Hepatocyte (in vitro differentiated cells): ENCODE measurements around the gene EID3.

Source experiments
- CTCF ChIP-seq: fragments of 200-600 bp; sonication (generic); IDR thresholded peaks from 2 replicates; pipeline ENCODE4 v1.5.1; 2016; ENCODE audit warnings: antibody characterized with exemption, mild to moderate bottlenecking; ENCODE audit not compliant: poor library complexity
- EZH2 ChIP-seq: fragments of 200-600 bp; sonication (generic); IDR thresholded peaks from 2 replicates; pipeline ENCODE4 v1.6.1; 2016; ENCODE audit warnings: antibody characterized with exemption, mild to moderate bottlenecking, borderline replicate concordance
- EZH2phosphoT487 ChIP-seq: fragments of 200-600 bp; sonication (generic); IDR thresholded peaks from one replicate; pipeline ENCODE4 v1.6.1; 2018; ENCODE audit warnings: antibody characterized with exemption, mild to moderate bottlenecking, low read depth, moderate library complexity; ENCODE audit not compliant: unreplicated experiment, severe bottlenecking

GRCh38 chr12:104291867-104292524, 11.5 kb upstream of the EID3 start:
- TF ChIP-seq EZH2, result no peak
- no peak for TF ChIP-seq CTCF
- no peak for TF ChIP-seq EZH2phosphoT487
